Heart right ventricle (tissue), 16 donors: Measurements from ENCODE around the gene CAPN5. TPM values are rescaled to one million over a fixed set of nuclear protein-coding genes. Genes with fewer than 3 reads are reported as not detected.

Source experiments
- ATAC-seq, 8 donors: fragments of 200-7000 bp; cut with Tn5 transposase; one replicate each; pipeline ENCODE4 v1.9.1; 2020; ENCODE audit warnings: mild to moderate bottlenecking in 8 of 8, moderate library complexity in 8 of 8, moderate number of reproducible peaks in 1 of 8
- DNase-seq, 2 donors: peaks; one replicate each; pipeline ENCODE4 v3.0.0-alpha.2; 2020
- H3K27ac ChIP-seq, 10 donors: fragments of 200-600 bp; sonication (generic) in 2 of 10; one replicate each; pipeline versions ENCODE4 v1.5.0 to v1.8.0; 2020 to 2022; ENCODE audit warnings: mild to moderate bottlenecking in 3 of 10
- H3K27me3 ChIP-seq, 7 donors: fragments of 200-600 bp; one replicate each; pipeline ENCODE4 v1.8.0; 2021 to 2022; ENCODE audit warnings: mild to moderate bottlenecking in 2 of 7
- H3K36me3 ChIP-seq, 9 donors: fragments of 200-600 bp; sonication (generic) in 1 of 9; one replicate each; pipeline versions ENCODE4 v1.5.0 to v1.8.0; 2020 to 2022; ENCODE audit warnings: mild to moderate bottlenecking in 2 of 9
- H3K4me1 ChIP-seq, 9 donors: fragments of 200-600 bp; sonication (generic) in 1 of 9; one replicate each; pipeline versions ENCODE4 v1.5.0 to v1.8.0; 2020 to 2022; ENCODE audit warnings: mild to moderate bottlenecking in 4 of 9
- H3K4me3 ChIP-seq, 10 donors: fragments of 200-600 bp; sonication (generic) in 2 of 10; one replicate each; pipeline versions ENCODE4 v1.5.0 to v1.8.0; 2020 to 2022; ENCODE audit warnings: mild to moderate bottlenecking in 7 of 10, moderate library complexity in 2 of 10
- H3K9me3 ChIP-seq, 11 donors: fragments of 200-600 bp in 10 of 11; sonication (generic) in 2 of 11; one replicate each; pipeline versions ENCODE4 v1.5.0 to v1.8.0; 2013 to 2022; ENCODE audit warnings: mild to moderate bottlenecking in 2 of 11, control low read depth in 1 of 11, moderate library complexity in 1 of 11
- WGBS, 2 donors: extraction: QIAGEN DNeasy Blood & Tissue Kit; methylation state at CpG; one replicate each; pipeline ENCODE4 v1.1.7; 2013; ENCODE audit warnings: inconsistent platforms in 1 of 2; 5-methylcytosine and 5-hydroxymethylcytosine counted together
- intact Hi-C, 10 donors: fragments of 100-400 bp; cut with DNase I; formaldehyde crosslinking; loops; one replicate each; pipeline versions ENCODE4 v1.11.1 to v1.14.2; 2022
- polyA plus RNA-seq, 2 donors: library from polyadenylated mRNA; stranded (reverse); fragments of 200-250 nt; gene quantifications; one replicate each; pipeline ENCODE4 v1.2.3, GENCODE V29; 2013
- total RNA-seq, 10 donors: library from RNA; stranded (reverse); fragmentation: NEBNext Ultra II Directional in 3 of 10; extraction: Animal tissue kit (Norgen Biotek cat#: 25700) in 3 of 10; gene quantifications; one replicate each; pipeline versions ENCODE4 v1.2.1 to v1.2.4, GENCODE V29; 2021 to 2023
- TF ChIP-seq, protein P1 (sequence below), 9 donors: fragments of 200-600 bp; sonication (generic) in 2 of 9; IDR thresholded peaks; one replicate each; pipeline versions ENCODE4 v1.5.0 to v1.8.0; 2021 to 2022; ENCODE audit warnings: antibody characterized with exemption in 9 of 9, mild to moderate bottlenecking in 5 of 9, moderate library complexity in 1 of 9
- donor health status: Arrhythmogenic right ventricular cardiomyopathy.
- donor health status: ischemic (EF 13 %, LVEDD 7.1; RV severe dilation, severe dysfunction).
- donor health status: healthy with polysubstance abuse.
- donor health status: DM: no; HTN: yes; CAD: no.
- donor health status: DM: no; HTN: no; CAD: no.
- donor health status: ischemic (EF 25% LVEDD 6.9; RV normal size, moderate dysfunction).
- donor health status: ischemic (EF 25% LVEDD 5.7; RV mildly dilated, moderate dysfunction).
- donor health status: healthy.
- donor health status: DM: yes; HTN: yes; CAD: no.
- donor health status: Ischemic cardiomyopathy.
- donor health status: ischemic (EF 35%, LVEDD 5.7; RV mildly dilated, moderate dysfunction).
- donor health status: nonischemic (EF 11% LVEDD 7.7; RV severe dilation, severe dysfunction).
- donor health status: DM: yes; HTN: yes; CAD: no.
- donor health status: PGD.
- donor health status: ischemic (EF 29% LVEDD 5.4; RV normal size, mild dysfunction).
- donor health status: nonischemic (EF 23%, LVEDD 6.1; RV moderate dilation, normal function).

CAPN5 gene
- total and polyA plus RNA-seq, 12 donors, result 1.8 to 3.6 (median 2.6) TPM

DNA sequence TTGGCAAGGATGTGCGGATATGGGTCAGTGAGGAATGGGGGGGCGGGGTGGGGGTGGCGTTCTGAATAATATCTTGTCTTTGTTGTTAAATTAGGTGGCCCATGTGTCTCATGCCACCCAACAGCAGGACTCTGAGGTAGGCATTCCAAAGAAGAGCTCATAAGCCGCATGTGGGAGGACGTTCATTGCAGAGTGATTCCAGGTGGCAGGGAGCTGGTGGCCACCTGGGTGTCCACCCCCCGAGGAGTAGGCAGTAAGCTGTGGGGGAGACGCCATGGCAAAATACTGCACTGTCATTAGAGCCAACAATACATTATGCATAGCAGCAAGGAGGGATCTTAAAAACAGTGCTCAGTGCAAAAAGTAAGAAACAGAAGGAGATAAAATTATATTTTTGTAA is 14.3 kb upstream of the CAPN5 start:
- DNase-seq (no peak), ATAC-seq (no peak)
- Histone ChIP-seq H3K36me3 (no peaks in the 10 kb centered on the region), H3K9me3 (peaks cover 0 to 22% (median 12%) of the 10 kb centered on the region in 11 donors), H3K4me3 (no peak overlapping the region), H3K27me3 (no peaks in the 10 kb centered on the region), H3K27ac (no peak overlapping the region), H3K4me1 (peaks cover 0 to under 1% (median 0%) of the 10 kb centered on the region in 9 donors)
- intact Hi-C loops, result loop anchor here in 1 of 10 donors (10.0 kb wide), 1 partner anchor 132 kb away; no protein-coding TSS in a partner anchor
- TF ChIP-seq, protein P1, sequence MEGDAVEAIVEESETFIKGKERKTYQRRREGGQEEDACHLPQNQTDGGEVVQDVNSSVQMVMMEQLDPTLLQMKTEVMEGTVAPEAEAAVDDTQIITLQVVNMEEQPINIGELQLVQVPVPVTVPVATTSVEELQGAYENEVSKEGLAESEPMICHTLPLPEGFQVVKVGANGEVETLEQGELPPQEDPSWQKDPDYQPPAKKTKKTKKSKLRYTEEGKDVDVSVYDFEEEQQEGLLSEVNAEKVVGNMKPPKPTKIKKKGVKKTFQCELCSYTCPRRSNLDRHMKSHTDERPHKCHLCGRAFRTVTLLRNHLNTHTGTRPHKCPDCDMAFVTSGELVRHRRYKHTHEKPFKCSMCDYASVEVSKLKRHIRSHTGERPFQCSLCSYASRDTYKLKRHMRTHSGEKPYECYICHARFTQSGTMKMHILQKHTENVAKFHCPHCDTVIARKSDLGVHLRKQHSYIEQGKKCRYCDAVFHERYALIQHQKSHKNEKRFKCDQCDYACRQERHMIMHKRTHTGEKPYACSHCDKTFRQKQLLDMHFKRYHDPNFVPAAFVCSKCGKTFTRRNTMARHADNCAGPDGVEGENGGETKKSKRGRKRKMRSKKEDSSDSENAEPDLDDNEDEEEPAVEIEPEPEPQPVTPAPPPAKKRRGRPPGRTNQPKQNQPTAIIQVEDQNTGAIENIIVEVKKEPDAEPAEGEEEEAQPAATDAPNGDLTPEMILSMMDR (IDR thresholded peaks at IDR 0.05), result no peak
- 82 to 83% methylated on average over 7 of the region's 7 CpGs for WGBS, 2 donors

DNA sequence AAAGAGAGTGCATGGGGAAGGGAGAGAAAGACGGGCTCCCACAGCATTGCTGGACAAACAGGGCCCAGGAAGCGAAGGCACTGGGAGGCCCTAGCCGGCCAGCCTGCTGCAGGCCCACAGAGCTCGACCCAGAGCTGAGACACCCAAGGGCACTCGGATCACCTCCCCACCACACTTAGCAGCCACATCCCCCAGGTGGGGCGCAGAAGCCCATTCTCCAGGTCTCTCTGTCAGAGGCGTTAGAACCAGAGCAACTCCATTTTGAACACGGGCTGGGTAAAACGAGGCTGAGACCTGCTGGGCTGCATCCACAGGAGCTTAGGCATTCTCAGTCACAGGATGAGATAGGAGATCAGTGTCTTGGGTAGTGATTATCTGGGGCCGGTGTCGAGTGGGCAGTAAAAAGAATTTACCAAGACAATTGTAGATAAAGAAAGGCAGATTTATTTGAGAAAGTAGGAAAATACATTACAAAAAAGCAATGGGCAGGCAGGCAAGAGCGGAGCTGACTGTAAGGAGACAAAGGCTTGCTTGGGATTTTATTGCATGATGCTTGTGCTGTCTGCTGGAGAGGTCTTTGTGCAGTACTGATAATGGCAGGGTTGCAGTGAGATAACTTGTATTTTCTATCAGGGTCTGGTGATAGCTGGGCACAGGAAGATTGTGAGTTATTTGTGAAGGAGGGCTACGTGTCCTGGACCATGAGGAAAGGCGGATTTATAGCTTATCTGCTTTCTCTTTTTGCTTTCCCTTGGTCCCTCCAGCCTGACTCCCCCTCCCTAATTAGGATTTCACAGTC is 13.4 kb upstream of the CAPN5 start:
- no peak for DNase-seq
- Histone ChIP-seq H3K4me3 (no peak overlapping the region), H3K9me3 (peaks cover 0 to 24% (median 12%) of the 10 kb centered on the region in 11 donors), H3K36me3 (no peaks in the 10 kb centered on the region), H3K27ac (no peak overlapping the region), H3K4me1 (no peaks in the 10 kb centered on the region), H3K27me3 (no peaks in the 10 kb centered on the region)
- intact Hi-C loops, result loop anchor here in 1 of 10 donors (10.0 kb wide), 1 partner anchor 131 kb away; no protein-coding TSS in a partner anchor
- WGBS, 2 donors, result 71 to 73% methylated on average over 14 of the region's 14 CpGs
- ATAC-seq, result no peak
- TF ChIP-seq, protein P1 (IDR thresholded peaks at IDR 0.05), result no peak

DNA sequence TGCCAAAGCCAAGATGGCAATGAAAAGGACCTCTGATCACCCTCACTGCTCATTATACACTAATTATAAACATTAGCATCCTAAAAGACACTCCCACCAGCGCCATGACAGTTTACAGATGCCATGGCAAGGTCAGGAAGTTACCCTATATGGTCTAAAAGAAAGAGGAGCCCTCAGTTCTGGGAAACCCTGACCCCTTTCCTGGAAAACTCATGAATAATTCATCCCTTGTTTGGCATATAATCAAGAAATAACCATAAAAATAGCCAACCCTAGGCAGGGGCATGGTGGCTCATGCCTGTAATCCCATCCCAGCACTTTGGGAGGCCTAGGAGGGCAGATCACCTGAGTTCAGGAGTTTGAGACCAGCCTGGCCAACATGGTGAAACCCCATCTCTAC is 12.7 kb upstream of the CAPN5 start:
- H3K4me3 ChIP-seq, result no peak overlapping the region
- DNase-seq (no peak), ATAC-seq (no peak)
- H3K27ac ChIP-seq, result no peak overlapping the region
- peaks cover 0 to 24% (median 12%) of the 10 kb centered on the region in 11 donors for H3K9me3 ChIP-seq
- TF ChIP-seq, protein P1 (IDR thresholded peaks at IDR 0.05), result no peak
- no peaks in the 10 kb centered on the region for H3K4me1 ChIP-seq
- intact Hi-C loops, result loop anchor here in 1 of 10 donors (10.0 kb wide), 1 partner anchor 131 kb away; no protein-coding TSS in a partner anchor
- H3K36me3 ChIP-seq, result no peaks in the 10 kb centered on the region
- 73 to 76% methylated on average over 1 of the region's 1 CpG for WGBS, 2 donors
- H3K27me3 ChIP-seq, result no peaks in the 10 kb centered on the region

DNA sequence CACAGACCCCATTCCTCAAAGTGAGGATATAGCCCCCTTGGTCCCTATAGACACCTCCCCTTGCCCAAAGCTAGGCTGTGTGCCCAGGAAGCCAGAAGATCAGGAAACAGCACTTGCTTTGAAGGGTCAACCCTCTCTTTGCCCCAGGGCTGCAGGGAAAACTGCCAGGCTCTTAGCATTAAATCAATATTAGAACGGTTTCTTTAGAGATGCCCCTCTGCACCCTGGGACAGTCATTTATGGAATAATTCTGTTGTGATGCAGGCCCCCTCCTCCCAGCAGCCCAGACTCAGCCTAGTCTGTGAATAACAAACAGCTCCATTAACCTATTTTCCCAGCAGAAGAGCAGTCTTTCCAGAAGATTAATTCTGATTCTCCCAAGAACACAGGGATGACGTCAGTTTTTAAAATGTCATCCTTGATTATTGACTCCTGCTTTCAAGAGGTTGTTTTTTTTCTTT is 11.6 kb upstream of the CAPN5 start:
- intact Hi-C loops, result loop anchor here in 1 of 10 donors (10.0 kb wide), 1 partner anchor 130 kb away; no protein-coding TSS in a partner anchor
- H3K27ac ChIP-seq, result no peak overlapping the region
- no peak for ATAC-seq
- no peaks in the 10 kb centered on the region for H3K4me1 ChIP-seq
- TF ChIP-seq, protein P1 (IDR thresholded peaks at IDR 0.05), result no peak
- H3K9me3 ChIP-seq, result peaks cover 0 to 24% (median 12%) of the 10 kb centered on the region in 11 donors
- no peaks in the 10 kb centered on the region for H3K27me3 ChIP-seq
- H3K4me3 ChIP-seq, result no peak overlapping the region
- H3K36me3 ChIP-seq, result no peaks in the 10 kb centered on the region
- 81% methylated on average over 2 of the region's 2 CpGs for WGBS, 2 donors
- no peak for DNase-seq
